DND-41 (cell line): ENCODE results near the gene HHIP.
A peak's percentile ranks its signal among the peaks of the same experiment; 100 is the strongest.

Experiments
- ATAC-seq: fragments of 200-7000 bp; cut with Tn5 transposase; 3 replicates; pipeline ENCODE4 v1.9.1; 2021; ENCODE audit warnings: low read depth; ENCODE audit not compliant: insufficient read depth
- DNase-seq: peaks from one replicate; pipeline ENCODE4 v3.0.0-alpha.2; 2020
- H2AFZ ChIP-seq: 2 replicates; pipeline ENCODE4 v1.6.0; 2012; ENCODE audit warnings: low read depth, low read length
- H3K27ac ChIP-seq: 2 replicates; pipeline ENCODE4 v1.5.1; 2012; ENCODE audit warnings: low read length, inconsistent platforms
- H3K27me3 ChIP-seq: fragments of 200-600 bp; sonication (generic); 2 replicates; pipeline ENCODE4 v1.6.0; 2012; ENCODE audit warnings: low read length, mild to moderate bottlenecking, inconsistent platforms; ENCODE audit not compliant: insufficient read depth, poor library complexity
- H3K36me3 ChIP-seq: 2 replicates; pipeline ENCODE4 v1.5.1; 2012; ENCODE audit warnings: low read length, inconsistent platforms; ENCODE audit not compliant: insufficient read depth
- H3K4me1 ChIP-seq: 2 replicates; pipeline ENCODE4 v1.5.1; 2012; ENCODE audit warnings: mild to moderate bottlenecking, low read length; ENCODE audit not compliant: insufficient read depth
- H3K4me2 ChIP-seq: 2 replicates; pipeline ENCODE4 v1.6.0; 2012; ENCODE audit warnings: mild to moderate bottlenecking, moderate library complexity, low read length, inconsistent platforms; ENCODE audit not compliant: insufficient read depth
- H3K4me3 ChIP-seq, 2 experiments: fragments of 200-600 bp in 1 of 2; shearing (Covaris generic) in 1 of 2; 2 replicates each; pipeline ENCODE4 v1.5.1; 2012 to 2016; ENCODE audit warnings: inconsistent platforms in 2 of 2, low read length in 2 of 2, mild to moderate bottlenecking in 2 of 2, low read depth in 1 of 2, moderate library complexity in 1 of 2
- H3K79me2 ChIP-seq: 2 replicates; pipeline ENCODE4 v1.6.0; 2012; ENCODE audit warnings: low read length, inconsistent platforms; ENCODE audit not compliant: insufficient read depth
- H3K9ac ChIP-seq: 2 replicates; pipeline ENCODE4 v1.6.0; 2012; ENCODE audit warnings: low read depth, mild to moderate bottlenecking, inconsistent platforms, low read length, moderate library complexity
- H3K9me3 ChIP-seq: 2 replicates; pipeline ENCODE4 v1.5.1; 2012; ENCODE audit warnings: low read length, moderate library complexity, mild to moderate bottlenecking, inconsistent platforms; ENCODE audit not compliant: insufficient read depth, severe bottlenecking
- H4K20me1 ChIP-seq: 2 replicates; pipeline ENCODE4 v1.6.0; 2012; ENCODE audit warnings: low read length; ENCODE audit not compliant: insufficient read depth
- EZH2 ChIP-seq: IDR thresholded peaks from 3 replicates; pipeline ENCODE4 v1.6.1; 2012; ENCODE audit warnings: borderline replicate concordance, low read depth, mild to moderate bottlenecking, moderate library complexity, low read length, inconsistent platforms; ENCODE audit not compliant: severe bottlenecking
- TF ChIP-seq, protein P1 (sequence below): IDR thresholded peaks from 2 replicates; pipeline ENCODE4 v1.5.1; 2012; ENCODE audit warnings: borderline replicate concordance, low read length, moderate library complexity, mild to moderate bottlenecking; ENCODE audit not compliant: poor library complexity, severe bottlenecking; ENCODE audit errors: extremely low read depth

The HHIP gene, protein sequence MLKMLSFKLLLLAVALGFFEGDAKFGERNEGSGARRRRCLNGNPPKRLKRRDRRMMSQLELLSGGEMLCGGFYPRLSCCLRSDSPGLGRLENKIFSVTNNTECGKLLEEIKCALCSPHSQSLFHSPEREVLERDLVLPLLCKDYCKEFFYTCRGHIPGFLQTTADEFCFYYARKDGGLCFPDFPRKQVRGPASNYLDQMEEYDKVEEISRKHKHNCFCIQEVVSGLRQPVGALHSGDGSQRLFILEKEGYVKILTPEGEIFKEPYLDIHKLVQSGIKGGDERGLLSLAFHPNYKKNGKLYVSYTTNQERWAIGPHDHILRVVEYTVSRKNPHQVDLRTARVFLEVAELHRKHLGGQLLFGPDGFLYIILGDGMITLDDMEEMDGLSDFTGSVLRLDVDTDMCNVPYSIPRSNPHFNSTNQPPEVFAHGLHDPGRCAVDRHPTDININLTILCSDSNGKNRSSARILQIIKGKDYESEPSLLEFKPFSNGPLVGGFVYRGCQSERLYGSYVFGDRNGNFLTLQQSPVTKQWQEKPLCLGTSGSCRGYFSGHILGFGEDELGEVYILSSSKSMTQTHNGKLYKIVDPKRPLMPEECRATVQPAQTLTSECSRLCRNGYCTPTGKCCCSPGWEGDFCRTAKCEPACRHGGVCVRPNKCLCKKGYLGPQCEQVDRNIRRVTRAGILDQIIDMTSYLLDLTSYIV

DNA sequence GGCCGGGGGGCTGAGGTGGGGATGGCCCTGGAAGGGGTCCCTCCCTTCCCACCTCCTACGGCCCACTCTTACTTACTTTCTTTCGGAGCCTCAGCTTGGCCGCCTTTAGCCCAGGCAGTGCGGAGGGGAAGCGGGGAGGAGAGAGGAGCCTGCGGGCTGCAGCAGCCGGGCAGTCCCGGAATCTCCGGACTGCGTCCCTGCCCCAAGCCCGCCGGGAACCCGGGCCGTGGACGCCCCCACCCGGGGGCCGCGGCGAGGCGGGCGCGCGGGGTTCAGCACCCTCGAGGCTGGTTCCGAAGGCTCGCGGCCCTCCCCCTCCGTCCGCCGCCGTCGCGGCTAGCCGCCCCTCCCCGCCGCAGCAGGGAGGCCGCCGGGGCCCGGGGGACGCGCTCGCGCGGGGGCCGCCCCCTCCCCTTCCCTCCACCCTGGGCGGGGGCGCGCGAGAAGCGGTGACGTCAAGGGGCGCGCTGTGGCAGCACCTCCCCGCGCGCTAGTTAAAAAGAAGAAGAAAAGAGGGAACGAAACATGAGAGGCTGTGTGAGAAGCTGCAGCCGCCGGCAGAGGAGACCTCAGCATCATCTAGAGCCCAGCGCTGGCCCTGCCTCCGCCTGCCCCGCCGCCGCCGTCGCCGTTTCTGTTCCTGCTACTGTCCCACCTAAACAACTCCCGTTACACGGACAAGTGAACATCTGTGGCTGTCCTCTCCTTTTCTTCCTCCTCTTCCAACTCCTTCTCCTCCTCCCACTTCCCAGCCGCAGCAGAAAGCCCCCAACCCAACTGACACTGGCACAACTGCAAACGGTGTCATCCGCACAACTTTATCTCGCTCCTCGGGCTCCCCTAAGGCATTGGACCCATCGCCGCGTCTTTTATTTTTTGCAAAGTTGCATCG is at the start of gene HHIP:
Gene HHIP (plus strand): TSS at position 526 of the 892 bp plus-strand sequence. CDS start 520 bp downstream, outside the sequence.
- Histone ChIP-seq H3K9ac (peak within 1 kb of the TSS; percentile 74), H2AFZ (peak within 1 kb of the TSS; percentile 84), H3K9me3 (no peaks in the 10 kb centered on the region), H3K79me2 (peaks cover 61% of the 10 kb centered on the region), H3K36me3 (peaks cover 11% of the 10 kb centered on the region), H3K4me3 (peak within 1 kb of the TSS; percentile 40 to 78), H3K27ac (peak within 1 kb of the TSS; percentile 90), H3K4me2 (peak within 1 kb of the TSS; percentile 70), H4K20me1 (no peaks in the 10 kb centered on the region; the same call in 1 of the 2 replicates), H3K27me3 (no peaks in the 10 kb centered on the region), H3K4me1 (peaks cover 49% of the 10 kb centered on the region)
- DNase-seq (peak; percentile 81), ATAC-seq (peak; percentile 52)
- TF ChIP-seq EZH2, result no peak
- TF ChIP-seq, protein P1, sequence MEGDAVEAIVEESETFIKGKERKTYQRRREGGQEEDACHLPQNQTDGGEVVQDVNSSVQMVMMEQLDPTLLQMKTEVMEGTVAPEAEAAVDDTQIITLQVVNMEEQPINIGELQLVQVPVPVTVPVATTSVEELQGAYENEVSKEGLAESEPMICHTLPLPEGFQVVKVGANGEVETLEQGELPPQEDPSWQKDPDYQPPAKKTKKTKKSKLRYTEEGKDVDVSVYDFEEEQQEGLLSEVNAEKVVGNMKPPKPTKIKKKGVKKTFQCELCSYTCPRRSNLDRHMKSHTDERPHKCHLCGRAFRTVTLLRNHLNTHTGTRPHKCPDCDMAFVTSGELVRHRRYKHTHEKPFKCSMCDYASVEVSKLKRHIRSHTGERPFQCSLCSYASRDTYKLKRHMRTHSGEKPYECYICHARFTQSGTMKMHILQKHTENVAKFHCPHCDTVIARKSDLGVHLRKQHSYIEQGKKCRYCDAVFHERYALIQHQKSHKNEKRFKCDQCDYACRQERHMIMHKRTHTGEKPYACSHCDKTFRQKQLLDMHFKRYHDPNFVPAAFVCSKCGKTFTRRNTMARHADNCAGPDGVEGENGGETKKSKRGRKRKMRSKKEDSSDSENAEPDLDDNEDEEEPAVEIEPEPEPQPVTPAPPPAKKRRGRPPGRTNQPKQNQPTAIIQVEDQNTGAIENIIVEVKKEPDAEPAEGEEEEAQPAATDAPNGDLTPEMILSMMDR, result no peak

DNA sequence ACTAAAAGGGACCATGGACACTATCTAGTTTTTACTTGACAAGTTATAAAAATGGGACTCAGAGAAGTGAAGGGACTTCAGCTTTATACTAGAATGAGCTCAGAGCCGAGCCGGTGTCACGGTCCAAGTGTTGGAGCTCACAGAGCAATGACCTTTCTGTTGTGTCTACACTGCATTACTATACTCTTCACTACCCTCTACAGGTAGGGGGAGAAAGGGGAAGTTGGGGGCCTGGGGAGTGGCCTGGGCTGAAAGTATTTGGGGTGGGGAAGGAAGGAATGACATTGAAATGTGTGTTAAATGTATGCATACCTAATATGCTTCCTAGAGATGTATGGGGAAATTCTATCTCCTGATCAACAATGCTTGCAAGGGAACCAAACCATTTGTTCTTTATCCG is 48.8 kb upstream of the HHIP start:
- H3K9ac ChIP-seq, result no peak overlapping the region
- H2AFZ ChIP-seq, result no peak overlapping the region
- H3K27ac ChIP-seq, result no peak overlapping the region
- H3K9me3 ChIP-seq, result no peaks in the 10 kb centered on the region
- no peaks in the 10 kb centered on the region for H3K79me2 ChIP-seq
- no peaks in the 10 kb centered on the region for H3K27me3 ChIP-seq
- no peaks in the 10 kb centered on the region for H3K36me3 ChIP-seq
- no peak overlapping the region for H3K4me2 ChIP-seq
- TF ChIP-seq, protein P1, result no peak
- no peak for TF ChIP-seq EZH2
- no peak overlapping the region for H3K4me3 ChIP-seq
- DNase-seq (no peak), ATAC-seq (no peak)
- peaks cover 2% of the 10 kb centered on the region; the same call in 1 of the 2 replicates for H3K4me1 ChIP-seq
- H4K20me1 ChIP-seq, result no peaks in the 10 kb centered on the region

DNA sequence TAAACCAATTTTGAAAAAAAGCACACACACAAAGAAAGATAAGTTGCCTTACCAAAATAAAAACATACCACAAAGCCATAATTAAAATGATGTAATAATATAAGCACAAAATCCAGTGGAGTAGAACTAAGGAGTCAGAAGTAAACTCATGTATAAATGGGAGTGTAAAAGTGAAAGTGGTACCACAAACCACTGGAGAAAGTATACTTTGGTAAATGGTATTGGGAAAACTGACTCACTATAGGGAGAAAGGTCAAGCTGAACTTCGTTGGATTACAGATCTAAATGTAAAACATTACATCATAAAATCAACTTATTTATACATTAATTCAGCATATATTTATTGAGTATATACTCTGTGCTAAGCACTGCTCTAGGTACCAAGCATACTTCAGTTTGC is 46.3 kb upstream of the HHIP start:
- TF ChIP-seq, protein P1, result no peak
- TF ChIP-seq EZH2, result no peak
- Histone ChIP-seq H3K9me3 (no peaks in the 10 kb centered on the region), H3K36me3 (no peaks in the 10 kb centered on the region), H3K4me1 (no peaks in the 10 kb centered on the region), H3K4me2 (no peak overlapping the region), H2AFZ (no peak overlapping the region), H4K20me1 (no peaks in the 10 kb centered on the region), H3K9ac (no peak overlapping the region), H3K27me3 (no peaks in the 10 kb centered on the region), H3K27ac (no peak overlapping the region), H3K4me3 (no peak overlapping the region), H3K79me2 (no peaks in the 10 kb centered on the region)
- no peak for ATAC-seq
- DNase-seq, result no peak
